ENCODE results near the gene MCRIP2.
"Not testable (repeated sequence)": the region's sequence is repeated elsewhere in the genome, so short reads cannot be mapped to it uniquely, and the experiment has no call there.

The MCRIP2 gene

DNA sequence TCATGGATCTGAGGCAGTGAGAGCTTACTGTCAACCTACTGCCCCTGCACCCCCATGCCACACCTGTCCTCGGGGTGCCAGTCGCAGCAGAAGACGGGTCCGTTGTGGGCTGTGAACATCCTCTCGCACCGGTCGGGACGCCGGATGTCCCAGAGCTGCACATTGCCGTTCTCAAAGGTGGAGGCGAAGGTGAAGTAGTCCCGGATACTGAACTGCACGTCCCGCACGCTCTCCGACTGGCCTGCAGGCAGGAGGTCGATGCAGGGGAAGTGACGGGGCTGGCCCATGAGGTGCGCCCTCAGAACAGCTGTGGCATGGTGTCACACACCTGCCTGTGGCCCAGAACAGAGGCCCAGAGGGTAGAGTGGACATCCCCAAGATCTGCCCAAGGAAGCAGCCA is 45.9 kb downstream of the MCRIP2 start:
- no peak overlapping the region for H3K4me3 ChIP-seq (ENCODE audit: insufficient read depth, low read depth, low read length, poor library complexity, severe bottlenecking)
- DNase-seq: no peak
- no peaks in the 10 kb centered on the region for H3K9me3 ChIP-seq (ENCODE audit: control insufficient read depth, low read length)
- peaks cover 38% of the 10 kb centered on the region for H3K4me1 ChIP-seq (ENCODE audit: control insufficient read depth, insufficient read depth, low read length, poor library complexity, severe bottlenecking)
- H3K27me3 ChIP-seq (replicated peaks; ENCODE audit: control insufficient read depth, insufficient read depth, low read length, poor library complexity, severe bottlenecking): no peaks in the 10 kb centered on the region
- peaks cover 10% of the 10 kb centered on the region for H3K36me3 ChIP-seq (ENCODE audit: control insufficient read depth, insufficient read depth, low read length)
- no peak overlapping the region for H3K27ac ChIP-seq (ENCODE audit: insufficient read depth, low read length, poor library complexity, severe bottlenecking)

DNA sequence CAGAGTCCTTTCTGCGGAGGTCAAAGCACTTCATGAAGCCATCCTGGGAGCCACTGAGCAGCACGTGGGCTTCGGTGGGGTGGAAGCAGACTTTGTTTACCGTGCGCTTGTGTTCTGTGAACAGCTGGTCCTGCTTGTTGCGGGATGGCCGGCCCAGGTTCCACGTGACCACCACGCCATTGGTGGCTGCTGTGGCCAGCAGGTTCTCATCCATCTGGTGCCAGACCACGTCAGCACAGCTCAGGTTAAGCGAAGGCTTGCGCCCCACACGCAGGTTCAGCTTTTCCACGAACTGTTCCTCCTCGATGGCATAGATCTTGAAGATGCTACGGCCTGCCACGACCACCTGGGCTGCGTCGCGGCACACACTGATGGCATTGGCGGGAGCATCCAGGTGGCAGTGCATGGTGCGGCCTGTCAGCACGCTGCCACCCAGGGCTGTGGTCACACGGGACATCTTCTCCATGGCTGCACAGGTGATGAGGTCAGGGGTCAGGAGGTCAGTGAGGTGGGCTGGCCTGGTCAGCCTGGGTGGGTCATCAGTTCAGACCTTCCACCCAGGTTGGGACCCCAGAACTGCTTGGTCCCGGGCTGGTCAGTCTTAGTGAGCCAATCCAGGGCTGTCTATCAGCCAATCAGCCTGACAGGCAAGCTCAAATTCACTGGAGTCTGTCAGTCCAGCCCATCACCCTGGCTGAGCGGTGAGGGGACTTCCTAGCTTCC is 47.7 kb downstream of the MCRIP2 start:
- peaks cover 29% of the 10 kb centered on the region for H3K4me1 ChIP-seq (ENCODE audit: control insufficient read depth, insufficient read depth, low read length, poor library complexity, severe bottlenecking)
- peak overlapping the region; percentile 85 for H3K4me3 ChIP-seq (ENCODE audit: insufficient read depth, low read depth, low read length, poor library complexity, severe bottlenecking)
- H3K27ac ChIP-seq (ENCODE audit: insufficient read depth, low read length, poor library complexity, severe bottlenecking): peak overlapping the region; percentile 78
- DNase-seq: no peak
- peaks cover 10% of the 10 kb centered on the region for H3K36me3 ChIP-seq (ENCODE audit: control insufficient read depth, insufficient read depth, low read length)
- no peaks in the 10 kb centered on the region for H3K9me3 ChIP-seq (ENCODE audit: control insufficient read depth, low read length)
- no peaks in the 10 kb centered on the region for H3K27me3 ChIP-seq (replicated peaks; ENCODE audit: control insufficient read depth, insufficient read depth, low read length, poor library complexity, severe bottlenecking)

DNA sequence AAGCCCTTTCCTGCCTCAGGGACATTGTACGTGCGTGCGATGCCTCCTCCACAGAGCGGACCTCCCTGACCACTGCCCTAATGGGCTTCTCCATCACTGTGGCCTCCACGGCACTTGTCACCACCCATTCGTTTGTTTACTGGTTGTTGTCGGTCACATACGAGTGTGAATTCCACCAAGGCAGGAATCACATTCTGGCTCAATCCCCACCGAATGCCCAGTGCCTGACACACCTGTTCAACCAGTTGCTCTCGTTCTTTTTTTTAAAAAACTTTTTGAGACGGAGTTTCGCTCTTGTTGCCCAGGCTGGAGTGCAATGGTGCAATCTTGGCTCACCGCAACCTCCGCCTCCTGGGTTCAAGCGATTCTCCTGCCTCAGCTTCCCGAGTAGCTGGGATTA is 49.6 kb downstream of the MCRIP2 start:
- H3K9me3 ChIP-seq (ENCODE audit: control insufficient read depth, low read length); H3K4me3 ChIP-seq (ENCODE audit: insufficient read depth, low read depth, low read length, poor library complexity, severe bottlenecking); H3K36me3 ChIP-seq (ENCODE audit: control insufficient read depth, insufficient read depth, low read length); DNase-seq; H3K27me3 ChIP-seq (replicated peaks; ENCODE audit: control insufficient read depth, insufficient read depth, low read length, poor library complexity, severe bottlenecking); H3K27ac ChIP-seq (ENCODE audit: insufficient read depth, low read length, poor library complexity, severe bottlenecking): not testable (repeated sequence)
- H3K4me1 ChIP-seq (ENCODE audit: control insufficient read depth, insufficient read depth, low read length, poor library complexity, severe bottlenecking): peaks cover 35% of the 10 kb centered on the region

DNA sequence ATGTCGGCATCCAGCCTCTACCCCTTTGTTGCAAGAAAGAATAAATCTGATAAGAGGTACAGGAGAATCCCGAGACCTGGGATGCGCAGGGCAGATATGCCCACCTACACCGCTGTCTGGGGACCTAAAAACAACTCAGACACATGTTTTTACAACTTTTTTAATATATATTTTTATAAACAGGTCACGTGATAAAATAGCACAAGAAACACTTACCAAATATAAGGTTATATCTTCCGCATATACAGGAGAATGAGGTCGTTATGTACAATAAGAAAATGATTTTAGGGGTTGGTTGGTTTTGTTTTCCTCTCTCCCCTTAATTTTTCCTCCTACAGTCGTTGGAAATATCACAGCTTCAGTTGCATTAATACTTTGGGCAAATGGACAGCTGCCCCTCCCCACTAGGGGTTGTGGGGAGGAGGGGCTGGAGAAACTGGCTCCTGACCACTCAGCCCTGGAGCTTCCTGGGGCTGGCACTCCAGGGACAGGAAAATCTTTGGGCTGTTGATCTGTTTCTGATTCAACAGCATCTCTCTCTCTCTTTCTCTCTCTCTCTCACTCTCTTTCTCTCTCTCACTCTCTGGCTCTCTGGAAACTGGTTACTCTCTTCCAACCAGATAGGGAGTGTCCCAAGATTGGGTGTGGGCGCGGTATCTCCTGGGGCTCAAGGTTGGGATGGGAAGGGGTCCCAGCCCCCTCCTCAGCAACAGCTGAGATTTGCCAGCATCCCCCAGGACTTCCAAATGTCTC is 50.9 kb downstream of the MCRIP2 start:
- no peak for DNase-seq
- Histone ChIP-seq H3K27me3 (replicated peaks; ENCODE audit: control insufficient read depth, insufficient read depth, low read length, poor library complexity, severe bottlenecking) (no peaks in the 10 kb centered on the region), H3K4me3 (ENCODE audit: insufficient read depth, low read depth, low read length, poor library complexity, severe bottlenecking) (no peak overlapping the region), H3K9me3 (ENCODE audit: control insufficient read depth, low read length) (no peaks in the 10 kb centered on the region), H3K27ac (ENCODE audit: insufficient read depth, low read length, poor library complexity, severe bottlenecking) (no peak overlapping the region), H3K4me1 (ENCODE audit: control insufficient read depth, insufficient read depth, low read length, poor library complexity, severe bottlenecking) (peaks cover 38% of the 10 kb centered on the region), H3K36me3 (ENCODE audit: control insufficient read depth, insufficient read depth, low read length) (no peaks in the 10 kb centered on the region)

DNA sequence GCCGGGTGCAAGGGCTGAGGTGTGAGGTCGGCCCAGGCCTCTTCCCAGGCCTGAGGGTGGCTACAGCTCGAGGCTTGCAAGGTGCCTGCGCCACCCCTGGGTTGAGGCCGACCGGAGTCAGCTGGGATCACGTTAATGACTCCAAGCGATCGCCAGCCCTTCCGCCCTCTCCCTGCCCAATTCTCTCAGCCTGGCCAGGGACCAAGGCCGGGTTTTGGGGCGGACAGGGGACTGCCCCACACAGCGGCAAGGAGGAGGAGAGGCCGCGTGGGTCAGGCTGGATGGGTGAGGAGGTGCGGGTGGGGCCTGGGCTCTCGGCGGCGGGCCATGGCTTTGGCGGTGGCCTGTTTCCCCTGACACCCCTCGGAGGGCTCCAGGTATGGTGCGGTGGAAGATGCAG is 51.7 kb downstream of the MCRIP2 start:
- Histone ChIP-seq H3K4me1 (ENCODE audit: control insufficient read depth, insufficient read depth, low read length, poor library complexity, severe bottlenecking) (peaks cover 38% of the 10 kb centered on the region), H3K9me3 (ENCODE audit: control insufficient read depth, low read length) (no peaks in the 10 kb centered on the region), H3K4me3 (ENCODE audit: insufficient read depth, low read depth, low read length, poor library complexity, severe bottlenecking) (no peak overlapping the region), H3K27me3 (replicated peaks; ENCODE audit: control insufficient read depth, insufficient read depth, low read length, poor library complexity, severe bottlenecking) (no peaks in the 10 kb centered on the region), H3K36me3 (ENCODE audit: control insufficient read depth, insufficient read depth, low read length) (no peaks in the 10 kb centered on the region), H3K27ac (ENCODE audit: insufficient read depth, low read length, poor library complexity, severe bottlenecking) (no peak overlapping the region)
- DNase-seq: no peak

DNA sequence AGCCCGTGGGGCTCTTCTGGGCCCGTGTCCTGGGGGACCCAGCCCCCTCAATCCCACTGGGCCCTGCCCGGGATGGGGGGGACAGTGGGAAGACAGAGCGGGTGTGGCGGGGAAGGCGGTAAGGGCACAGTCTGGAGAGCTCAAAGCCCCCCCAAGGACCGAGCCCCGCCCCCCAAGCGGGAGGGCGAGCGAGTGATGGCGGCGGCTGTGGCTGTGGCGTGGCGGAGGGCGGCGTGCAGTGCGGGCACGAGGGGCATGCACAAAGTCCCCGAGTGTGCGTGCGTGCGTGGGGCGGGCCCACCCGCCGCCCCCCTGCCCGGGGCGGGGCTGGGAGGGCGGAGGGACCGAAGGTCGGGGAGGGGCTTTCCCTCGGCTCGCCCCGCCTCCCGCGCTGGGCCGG is 52.1 kb downstream of the MCRIP2 start:
- no peak overlapping the region for H3K27ac ChIP-seq (ENCODE audit: insufficient read depth, low read length, poor library complexity, severe bottlenecking)
- H3K36me3 ChIP-seq (ENCODE audit: control insufficient read depth, insufficient read depth, low read length): no peaks in the 10 kb centered on the region
- no peaks in the 10 kb centered on the region for H3K9me3 ChIP-seq (ENCODE audit: control insufficient read depth, low read length)
- H3K27me3 ChIP-seq (replicated peaks; ENCODE audit: control insufficient read depth, insufficient read depth, low read length, poor library complexity, severe bottlenecking): no peaks in the 10 kb centered on the region
- peaks cover 38% of the 10 kb centered on the region for H3K4me1 ChIP-seq (ENCODE audit: control insufficient read depth, insufficient read depth, low read length, poor library complexity, severe bottlenecking)
- H3K4me3 ChIP-seq (ENCODE audit: insufficient read depth, low read depth, low read length, poor library complexity, severe bottlenecking): no peak overlapping the region
- DNase-seq: no peak

DNA sequence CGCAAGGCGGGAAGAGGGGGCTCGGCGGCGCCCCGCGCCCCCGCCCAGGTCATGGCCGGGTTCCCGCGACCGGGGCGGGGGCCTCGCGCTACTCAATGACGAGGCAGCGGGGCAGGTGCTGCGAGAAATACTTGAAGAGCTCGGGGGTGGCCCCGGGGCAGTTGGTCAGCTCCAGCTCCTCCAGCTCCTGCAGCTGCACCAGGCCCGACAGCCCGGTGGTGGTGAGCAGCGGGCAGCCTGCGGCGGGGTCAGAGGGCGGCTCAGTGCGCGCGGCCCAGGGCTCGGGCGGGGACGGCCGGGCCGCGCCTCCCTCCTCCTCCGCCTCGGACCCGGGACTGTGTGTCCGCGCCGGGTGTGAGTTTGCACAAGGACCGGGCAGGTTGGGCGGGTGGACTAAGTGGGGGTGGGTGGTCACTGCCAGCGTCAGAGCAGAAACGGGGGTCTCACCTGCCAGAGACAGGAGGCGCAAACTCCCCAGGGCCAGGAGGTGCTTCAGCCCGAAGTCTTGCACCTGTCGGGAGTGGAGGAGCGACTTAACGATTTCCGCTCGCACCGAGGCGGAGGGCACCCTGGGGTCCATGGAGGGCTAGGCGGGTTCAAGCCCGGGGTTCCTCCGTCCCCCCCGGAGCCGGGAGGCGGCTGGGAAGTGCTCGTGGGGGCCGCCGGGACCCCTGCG is 52.7 kb downstream of the MCRIP2 start:
- Histone ChIP-seq H3K4me1 (ENCODE audit: control insufficient read depth, insufficient read depth, low read length, poor library complexity, severe bottlenecking) (peaks cover 39% of the 10 kb centered on the region), H3K4me3 (ENCODE audit: insufficient read depth, low read depth, low read length, poor library complexity, severe bottlenecking) (peak overlapping the region; percentile 62), H3K36me3 (ENCODE audit: control insufficient read depth, insufficient read depth, low read length) (no peaks in the 10 kb centered on the region), H3K9me3 (ENCODE audit: control insufficient read depth, low read length) (no peaks in the 10 kb centered on the region), H3K27ac (ENCODE audit: insufficient read depth, low read length, poor library complexity, severe bottlenecking) (peak overlapping the region; percentile 62), H3K27me3 (replicated peaks; ENCODE audit: control insufficient read depth, insufficient read depth, low read length, poor library complexity, severe bottlenecking) (no peaks in the 10 kb centered on the region)
- no peak for DNase-seq

DNA sequence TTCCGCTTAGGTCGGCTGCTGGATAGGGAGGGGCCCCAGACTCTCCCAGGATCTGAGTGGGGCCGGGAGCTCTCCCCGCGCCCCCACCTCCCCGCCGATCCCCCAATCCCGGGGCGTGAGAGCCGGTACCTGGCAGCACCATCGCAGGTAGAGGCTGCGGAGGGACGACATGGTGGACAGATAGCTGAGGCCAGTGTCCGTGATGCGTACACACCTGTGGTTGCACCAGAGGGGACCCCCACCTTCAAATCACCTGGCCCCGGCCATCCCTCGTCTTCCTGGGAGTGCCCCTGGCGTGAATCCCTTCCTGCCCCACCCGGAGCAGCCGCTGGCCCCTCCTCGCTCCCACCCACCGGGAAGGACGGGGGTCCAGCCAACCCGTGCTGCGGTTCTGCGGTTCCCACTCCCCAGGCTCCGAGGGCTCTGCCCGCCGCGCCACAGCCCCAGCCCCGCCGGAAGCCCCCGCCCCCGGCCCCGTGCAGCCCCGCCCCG is 53.3 kb downstream of the MCRIP2 start:
- H3K27me3 ChIP-seq (replicated peaks; ENCODE audit: control insufficient read depth, insufficient read depth, low read length, poor library complexity, severe bottlenecking): no peaks in the 10 kb centered on the region
- H3K36me3 ChIP-seq (ENCODE audit: control insufficient read depth, insufficient read depth, low read length): no peaks in the 10 kb centered on the region
- DNase-seq: peak in 1 of 3 donors; percentile 46
- H3K4me3 ChIP-seq (ENCODE audit: insufficient read depth, low read depth, low read length, poor library complexity, severe bottlenecking): peak overlapping the region; percentile 62
- no peaks in the 10 kb centered on the region for H3K9me3 ChIP-seq (ENCODE audit: control insufficient read depth, low read length)
- H3K27ac ChIP-seq (ENCODE audit: insufficient read depth, low read length, poor library complexity, severe bottlenecking): peak overlapping the region; percentile 62
- peaks cover 39% of the 10 kb centered on the region for H3K4me1 ChIP-seq (ENCODE audit: control insufficient read depth, insufficient read depth, low read length, poor library complexity, severe bottlenecking)

DNA sequence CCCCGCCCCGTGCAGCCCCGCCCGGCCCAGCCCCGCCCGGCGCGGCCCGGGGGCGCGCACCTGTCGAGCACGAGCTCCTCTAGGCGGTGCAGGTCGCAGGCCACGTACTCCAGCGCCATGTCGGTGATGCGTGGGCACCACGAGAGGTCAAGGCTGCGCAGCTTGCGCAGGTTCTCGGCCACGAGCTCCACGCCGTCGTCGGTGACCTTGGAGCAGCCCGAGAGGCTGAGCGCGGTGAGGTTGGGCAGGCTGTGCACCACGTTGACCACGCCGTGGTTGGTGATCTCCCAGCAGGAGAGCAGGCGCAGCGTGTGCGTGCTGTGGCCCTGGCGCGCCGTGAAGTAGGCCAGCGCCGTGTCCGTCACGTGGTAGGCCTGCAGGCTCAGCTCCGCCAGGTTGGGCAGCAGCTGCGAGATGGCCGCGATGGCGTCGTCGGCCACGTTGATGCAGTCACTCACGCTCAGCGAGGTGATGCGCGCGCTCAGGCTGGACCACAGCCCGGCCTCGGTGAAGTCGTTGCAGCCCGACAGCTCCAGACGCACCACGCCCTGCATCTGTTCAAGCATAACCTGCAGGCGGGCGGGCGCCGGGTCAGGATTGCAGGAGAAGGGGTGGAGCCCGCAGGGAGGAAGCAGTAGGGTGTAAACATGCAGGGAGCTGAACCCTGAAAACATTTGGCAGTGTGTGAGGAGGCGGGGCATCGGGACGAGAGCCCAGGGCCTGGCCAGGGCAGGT is 53.9 kb downstream of the MCRIP2 start:
- no peaks in the 10 kb centered on the region for H3K27me3 ChIP-seq (replicated peaks; ENCODE audit: control insufficient read depth, insufficient read depth, low read length, poor library complexity, severe bottlenecking)
- H3K36me3 ChIP-seq (ENCODE audit: control insufficient read depth, insufficient read depth, low read length): no peaks in the 10 kb centered on the region
- peaks cover 42% of the 10 kb centered on the region for H3K4me1 ChIP-seq (ENCODE audit: control insufficient read depth, insufficient read depth, low read length, poor library complexity, severe bottlenecking)
- H3K4me3 ChIP-seq (ENCODE audit: insufficient read depth, low read depth, low read length, poor library complexity, severe bottlenecking): peak overlapping the region; percentile 63
- no peaks in the 10 kb centered on the region for H3K9me3 ChIP-seq (ENCODE audit: control insufficient read depth, low read length)
- no peak overlapping the region for H3K27ac ChIP-seq (ENCODE audit: insufficient read depth, low read length, poor library complexity, severe bottlenecking)
- peak; percentile 26 to 56 (median 55) for DNase-seq
